SU-DHL-6 (cell line): ENCODE data around the gene RBMS3.

Experiments used
- H2AFZ ChIP-seq: fragments of 200-600 bp; sonication (generic); 2 replicates; pipeline ENCODE4 v1.6.1; 2014; ENCODE audit warnings: low read depth, mild to moderate bottlenecking, moderate library complexity, mixed read lengths, antibody characterized with exemption, low read length; ENCODE audit not compliant: severe bottlenecking
- H3F3A ChIP-seq: fragments of 200-600 bp; shearing (Covaris generic); 2 replicates; pipeline ENCODE4 v1.6.0; 2016; ENCODE audit warnings: antibody characterized with exemption, mild to moderate bottlenecking; ENCODE audit not compliant: insufficient read depth
- H3K27ac ChIP-seq: fragments of 200-600 bp; sonication (generic); 2 replicates; pipeline ENCODE4 v1.5.1; 2016; ENCODE audit warnings: low read depth, mild to moderate bottlenecking, low read length, moderate library complexity, mixed read lengths
- H3K27me3 ChIP-seq: fragments of 200-600 bp; sonication (generic), shearing (Covaris generic); 2 replicates; pipeline ENCODE4 v1.6.0; 2014; ENCODE audit warnings: mild to moderate bottlenecking, low read length
- H3K36me3 ChIP-seq: fragments of 200-600 bp; sonication (generic); 2 replicates; pipeline ENCODE4 v1.6.1; 2014; ENCODE audit warnings: mild to moderate bottlenecking, low read length, mixed read lengths
- H3K4me2 ChIP-seq: fragments of 300-600, 200-600 bp; shearing (Covaris generic), sonication (generic); 2 replicates; pipeline ENCODE4 v1.6.0; 2014; ENCODE audit warnings: low read length, low read depth, mild to moderate bottlenecking; ENCODE audit not compliant: poor library complexity, severe bottlenecking
- H3K4me3 ChIP-seq: fragments of 200-600 bp; sonication (generic); 2 replicates; pipeline ENCODE4 v1.5.1; 2014; ENCODE audit warnings: antibody characterized with exemption, low read length, mild to moderate bottlenecking, mixed read lengths; ENCODE audit not compliant: insufficient read depth, poor library complexity, severe bottlenecking
- H3K79me2 ChIP-seq: fragments of 200-600 bp; sonication (generic); 2 replicates; pipeline ENCODE4 v1.6.1; 2014; ENCODE audit warnings: mild to moderate bottlenecking, low read length, moderate library complexity; ENCODE audit not compliant: insufficient read depth
- H3K9ac ChIP-seq: fragments of 200-600 bp; sonication (generic); 2 replicates; pipeline ENCODE4 v1.7.0; 2014; ENCODE audit warnings: mild to moderate bottlenecking, low read length
- H3K9me2 ChIP-seq: fragments of 200-600 bp; sonication (generic); replicated peaks from 2 replicates; pipeline ENCODE4 v1.6.1; 2014; ENCODE audit warnings: low read length; ENCODE audit not compliant: insufficient read depth
- H3K9me3 ChIP-seq: fragments of 200-600 bp; sonication (generic); 2 replicates; pipeline ENCODE4 v1.6.1; 2014; ENCODE audit warnings: low read length, mixed read lengths; ENCODE audit not compliant: insufficient read depth
- H4K20me1 ChIP-seq: fragments of 200-600 bp; sonication (generic); 2 replicates; pipeline ENCODE4 v1.6.1; 2014; ENCODE audit warnings: low read depth, mild to moderate bottlenecking, antibody characterized with exemption, low read length, moderate library complexity, mixed read lengths
- CTCF ChIP-seq: fragments of 200-600 bp; sonication (generic); IDR thresholded peaks from one replicate; pipeline ENCODE4 v1.5.1; 2017; ENCODE audit warnings: antibody characterized with exemption, mild to moderate bottlenecking, low read length, moderate library complexity; ENCODE audit not compliant: insufficient read depth, poor library complexity, severe bottlenecking
- EZH2phosphoT487 ChIP-seq: fragments of 200-600 bp; sonication (generic), shearing (Covaris generic); conservative IDR thresholded peaks from 2 replicates; pipeline ENCODE4 v1.6.1; 2018; ENCODE audit warnings: mild to moderate bottlenecking, antibody characterized with exemption, low read length, moderate library complexity, mixed read lengths

RBMS3 gene

GRCh38 chr3:29240248-29240647 is 40.6 kb upstream of the RBMS3 start:
- Histone ChIP-seq H3K4me3 (no peak overlapping the region), H4K20me1 (no peaks in the 10 kb centered on the region), H3K79me2 (no peaks in the 10 kb centered on the region), H3K27me3 (no peaks in the 10 kb centered on the region), H2AFZ (no peak overlapping the region), H3K27ac (no peak overlapping the region), H3K9me3 (no peaks in the 10 kb centered on the region), H3K9ac (no peak overlapping the region), H3K36me3 (no peaks in the 10 kb centered on the region), H3K4me2 (no peak overlapping the region), H3K9me2 (no peaks in the 10 kb centered on the region), H3F3A (no peaks in the 10 kb centered on the region)
- no peak for TF ChIP-seq CTCF
- no peak for TF ChIP-seq EZH2phosphoT487

DNA sequence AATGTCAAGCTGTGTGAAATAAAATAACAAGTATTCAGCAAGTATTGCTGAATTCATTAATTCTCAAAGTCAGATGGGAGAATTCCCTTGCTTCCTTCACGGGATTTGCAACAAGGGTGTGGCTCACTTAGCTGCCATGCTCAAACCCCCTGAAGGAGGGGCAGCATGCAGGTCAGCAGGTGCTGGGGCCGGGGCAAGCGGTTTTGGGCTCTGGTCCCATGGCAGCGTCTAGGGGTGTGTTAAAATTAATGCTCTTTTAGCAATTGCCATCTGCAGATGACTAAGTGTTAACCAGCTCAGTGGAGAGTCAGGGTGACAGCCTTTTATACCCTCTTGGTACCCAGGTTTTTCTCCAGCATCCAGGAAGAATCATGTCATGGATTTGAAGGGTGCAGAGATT is 40.0 kb upstream of the RBMS3 start:
- H3K9me2 ChIP-seq: no peaks in the 10 kb centered on the region
- H3K9me3 ChIP-seq: no peaks in the 10 kb centered on the region
- no peaks in the 10 kb centered on the region for H3K27me3 ChIP-seq
- H3K9ac ChIP-seq: no peak overlapping the region
- no peaks in the 10 kb centered on the region for H3F3A ChIP-seq
- H4K20me1 ChIP-seq: no peaks in the 10 kb centered on the region
- no peak overlapping the region for H3K4me3 ChIP-seq
- no peaks in the 10 kb centered on the region for H3K36me3 ChIP-seq
- no peak overlapping the region for H2AFZ ChIP-seq
- no peak overlapping the region for H3K27ac ChIP-seq
- TF ChIP-seq EZH2phosphoT487 (no peak), CTCF (no peak)
- H3K79me2 ChIP-seq: no peaks in the 10 kb centered on the region
- H3K4me2 ChIP-seq: no peak overlapping the region

DNA sequence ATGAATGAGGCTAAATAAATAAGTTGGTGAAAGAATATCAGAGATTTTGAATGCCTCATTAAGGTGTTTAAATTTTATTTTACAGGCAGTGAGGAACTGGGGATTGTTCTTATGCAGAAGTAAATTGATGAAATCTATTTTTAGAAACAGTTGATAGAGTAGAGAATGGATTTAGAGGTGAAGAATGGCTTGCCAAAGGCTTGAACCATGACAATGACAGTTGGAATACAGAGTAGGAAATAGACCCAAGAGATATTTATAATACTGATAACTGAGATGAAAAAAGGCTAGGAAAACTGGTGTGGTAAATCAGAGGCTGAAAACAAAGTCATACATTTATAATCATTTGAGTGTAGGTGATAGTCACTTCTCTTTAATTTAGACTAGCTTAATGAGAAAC is 39.0 kb upstream of the RBMS3 start:
- Histone ChIP-seq H3K36me3 (no peaks in the 10 kb centered on the region), H3K9me3 (no peaks in the 10 kb centered on the region), H3K27me3 (no peaks in the 10 kb centered on the region), H3K9ac (no peak overlapping the region), H3F3A (no peaks in the 10 kb centered on the region), H2AFZ (no peak overlapping the region), H3K4me2 (no peak overlapping the region), H4K20me1 (no peaks in the 10 kb centered on the region), H3K9me2 (no peaks in the 10 kb centered on the region), H3K27ac (no peak overlapping the region), H3K4me3 (no peak overlapping the region), H3K79me2 (no peaks in the 10 kb centered on the region)
- TF ChIP-seq CTCF (no peak), EZH2phosphoT487 (no peak)

DNA sequence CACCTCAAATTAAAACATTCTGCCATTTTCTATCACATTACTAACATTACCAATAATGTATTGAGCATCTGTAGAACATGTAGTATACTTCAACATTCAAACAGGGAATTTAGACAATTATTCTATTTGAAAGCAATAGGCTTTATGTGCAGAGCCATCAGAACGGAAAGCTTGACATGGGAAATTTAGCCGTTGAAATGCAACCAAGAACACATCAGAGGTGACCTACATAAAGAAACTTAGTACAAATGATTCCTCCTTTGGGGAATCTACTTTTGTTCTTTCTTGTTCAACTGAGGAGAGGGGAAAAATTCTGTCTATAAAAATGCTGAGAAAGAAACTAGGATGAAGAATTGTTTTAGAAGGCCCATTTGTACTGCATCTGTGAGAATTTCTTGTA is 38.6 kb upstream of the RBMS3 start:
- Histone ChIP-seq H3K79me2 (no peaks in the 10 kb centered on the region), H2AFZ (no peak overlapping the region)

More for the DNA sequence above, 38.6 kb upstream of the RBMS3 start:
- Histone ChIP-seq H3K4me3 (no peak overlapping the region), H4K20me1 (no peaks in the 10 kb centered on the region), H3K36me3 (no peaks in the 10 kb centered on the region), H3K9me2 (no peaks in the 10 kb centered on the region), H3F3A (no peaks in the 10 kb centered on the region), H3K9ac (no peak overlapping the region), H3K27ac (no peak overlapping the region), H3K9me3 (no peaks in the 10 kb centered on the region), H3K27me3 (no peaks in the 10 kb centered on the region), H3K4me2 (no peak overlapping the region)
- TF ChIP-seq CTCF (no peak), EZH2phosphoT487 (no peak)
